Neutrophil (primary cell): ENCODE results near the gene BNIP1.

Source experiments
- H3K27ac ChIP-seq: fragments of 200-600 bp; sonication (generic); 2 replicates; pipeline ENCODE4 v1.5.1; 2016; ENCODE audit warnings: mild to moderate bottlenecking, moderate library complexity
- H3K27me3 ChIP-seq: fragments of 200-600 bp; sonication (generic); 2 replicates; pipeline ENCODE4 v1.6.0; 2016; ENCODE audit warnings: mild to moderate bottlenecking
- H3K36me3 ChIP-seq: fragments of 200-600 bp; sonication (generic); 2 replicates; pipeline ENCODE4 v1.5.1; 2017
- H3K4me1 ChIP-seq, 2 experiments: fragments of 200-600 bp in 1 of 2; sonication (generic) in 1 of 2; 1 replicate in 1 of 2; 2 replicates in 1 of 2; pipeline versions ENCODE4 v1.5.1 to v1.6.1; 2013 to 2016; ENCODE audit warnings: low read depth in 1 of 2, low read length in 1 of 2, mild to moderate bottlenecking in 1 of 2, moderate library complexity in 1 of 2; ENCODE audit not compliant: control insufficient read depth in 1 of 2, insufficient read depth in 1 of 2
- H3K4me3 ChIP-seq, 2 experiments: fragments of 200-600 bp in 1 of 2; sonication (generic) in 1 of 2; 1 replicate in 1 of 2; 2 replicates in 1 of 2; pipeline ENCODE4 v1.5.1; 2013 to 2016; ENCODE audit warnings: low read depth in 1 of 2, low read length in 1 of 2, mild to moderate bottlenecking in 1 of 2, moderate library complexity in 1 of 2
- H3K9me3 ChIP-seq: fragments of 200-600 bp; sonication (generic); 2 replicates; pipeline ENCODE4 v1.5.1; 2016
- TF ChIP-seq, protein P1 (sequence below): fragments of 200-600 bp; sonication (generic); IDR thresholded peaks from 2 replicates; pipeline ENCODE4 v1.5.1; 2016; ENCODE audit warnings: antibody characterized with exemption

The BNIP1 gene

GRCh38 chr5:173187054-173187743 is 42.9 kb downstream of the BNIP1 start:
- H3K9me3 ChIP-seq: no peaks in the 10 kb centered on the region
- H3K4me1 ChIP-seq: no peaks in the 10 kb centered on the region
- H3K4me3 ChIP-seq: no peak overlapping the region
- H3K27me3 ChIP-seq: peaks cover 6% of the 10 kb centered on the region
- TF ChIP-seq, protein P1, sequence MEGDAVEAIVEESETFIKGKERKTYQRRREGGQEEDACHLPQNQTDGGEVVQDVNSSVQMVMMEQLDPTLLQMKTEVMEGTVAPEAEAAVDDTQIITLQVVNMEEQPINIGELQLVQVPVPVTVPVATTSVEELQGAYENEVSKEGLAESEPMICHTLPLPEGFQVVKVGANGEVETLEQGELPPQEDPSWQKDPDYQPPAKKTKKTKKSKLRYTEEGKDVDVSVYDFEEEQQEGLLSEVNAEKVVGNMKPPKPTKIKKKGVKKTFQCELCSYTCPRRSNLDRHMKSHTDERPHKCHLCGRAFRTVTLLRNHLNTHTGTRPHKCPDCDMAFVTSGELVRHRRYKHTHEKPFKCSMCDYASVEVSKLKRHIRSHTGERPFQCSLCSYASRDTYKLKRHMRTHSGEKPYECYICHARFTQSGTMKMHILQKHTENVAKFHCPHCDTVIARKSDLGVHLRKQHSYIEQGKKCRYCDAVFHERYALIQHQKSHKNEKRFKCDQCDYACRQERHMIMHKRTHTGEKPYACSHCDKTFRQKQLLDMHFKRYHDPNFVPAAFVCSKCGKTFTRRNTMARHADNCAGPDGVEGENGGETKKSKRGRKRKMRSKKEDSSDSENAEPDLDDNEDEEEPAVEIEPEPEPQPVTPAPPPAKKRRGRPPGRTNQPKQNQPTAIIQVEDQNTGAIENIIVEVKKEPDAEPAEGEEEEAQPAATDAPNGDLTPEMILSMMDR: no peak
- H3K27ac ChIP-seq: no peak overlapping the region
- H3K36me3 ChIP-seq: no peaks in the 10 kb centered on the region

GRCh38 chr5:173188280-173188679 is 43.9 kb downstream of the BNIP1 start:
- Histone ChIP-seq H3K9me3 (no peaks in the 10 kb centered on the region), H3K27me3 (peaks cover 6% of the 10 kb centered on the region), H3K36me3 (no peaks in the 10 kb centered on the region), H3K27ac (no peak overlapping the region), H3K4me1 (no peaks in the 10 kb centered on the region), H3K4me3 (no peak overlapping the region)
- TF ChIP-seq, protein P1: no peak

DNA sequence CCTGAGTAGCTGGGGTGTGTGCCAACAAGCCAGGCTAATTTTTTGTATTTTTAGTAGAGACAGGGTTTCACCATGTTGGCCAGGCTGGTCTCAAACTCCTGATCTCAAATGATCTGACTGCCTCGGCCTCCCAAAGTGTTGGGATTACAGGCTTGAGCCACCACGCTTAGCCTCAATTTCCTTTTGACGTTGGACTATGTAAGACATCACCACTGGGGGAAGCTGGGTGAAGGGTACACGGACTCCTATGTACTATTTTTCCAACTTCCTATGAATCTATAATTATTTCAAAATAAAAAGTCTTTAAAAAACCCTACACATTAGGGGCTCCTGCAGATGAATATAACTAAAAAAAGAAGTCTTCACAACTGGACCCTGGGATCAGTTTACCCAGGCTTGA is 46.7 kb downstream of the BNIP1 start:
- Histone ChIP-seq H3K27ac (no peak overlapping the region), H3K4me1 (no peaks in the 10 kb centered on the region), H3K36me3 (no peaks in the 10 kb centered on the region), H3K27me3 (peaks cover 23% of the 10 kb centered on the region), H3K4me3 (no peak overlapping the region), H3K9me3 (no peaks in the 10 kb centered on the region)
- TF ChIP-seq, protein P1: no peak

- Histone ChIP-seq H3K27me3 (peaks cover 27% of the 10 kb centered on the region), H3K9me3 (no peaks in the 10 kb centered on the region), H3K36me3 (no peaks in the 10 kb centered on the region), H3K4me1 (no peaks in the 10 kb centered on the region), H3K27ac (no peak overlapping the region), H3K4me3 (no peak overlapping the region)
- TF ChIP-seq, protein P1: no peak
Observed at GRCh38 chr5:173191561-173191960, 47.2 kb downstream of the BNIP1 start.

DNA sequence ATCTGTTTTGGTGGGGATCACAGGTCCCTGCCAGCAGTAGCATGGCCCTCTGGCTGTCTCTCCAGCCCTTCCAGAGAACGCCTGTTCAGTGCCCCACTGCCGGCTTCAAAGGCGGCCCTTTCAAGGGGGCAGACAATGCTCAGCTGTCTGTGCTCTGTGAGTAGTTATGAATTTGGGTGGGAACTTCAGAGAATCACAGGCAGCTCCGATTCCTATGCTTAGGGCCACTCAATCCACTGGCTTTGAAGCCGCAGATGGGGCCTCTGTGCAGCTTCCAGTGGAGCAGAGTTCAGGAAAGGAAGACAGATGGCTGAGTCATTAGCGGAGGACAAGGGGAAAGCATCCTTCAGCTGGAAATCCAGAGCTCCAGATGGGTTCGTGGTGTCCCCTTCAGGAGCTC is 48.2 kb downstream of the BNIP1 start:
- no peaks in the 10 kb centered on the region for H3K9me3 ChIP-seq
- H3K4me1 ChIP-seq: no peaks in the 10 kb centered on the region
- H3K36me3 ChIP-seq: no peaks in the 10 kb centered on the region
- H3K27ac ChIP-seq: no peak overlapping the region
- H3K4me3 ChIP-seq: no peak overlapping the region
- TF ChIP-seq, protein P1: no peak
- H3K27me3 ChIP-seq: peaks cover 34% of the 10 kb centered on the region
